Cortex of kidney (tissue), 1 donor: ENCODE results near the gene CLASP1.
"Not testable (repeated sequence)": the region's sequence is repeated elsewhere in the genome, so short reads cannot be mapped to it uniquely, and the experiment has no call there.

ENCODE experiments used
- DNase-seq: peaks from one replicate; lab custom pipeline; 2025; lab: John Stamatoyannopoulos, UW

Gene CLASP1

DNA sequence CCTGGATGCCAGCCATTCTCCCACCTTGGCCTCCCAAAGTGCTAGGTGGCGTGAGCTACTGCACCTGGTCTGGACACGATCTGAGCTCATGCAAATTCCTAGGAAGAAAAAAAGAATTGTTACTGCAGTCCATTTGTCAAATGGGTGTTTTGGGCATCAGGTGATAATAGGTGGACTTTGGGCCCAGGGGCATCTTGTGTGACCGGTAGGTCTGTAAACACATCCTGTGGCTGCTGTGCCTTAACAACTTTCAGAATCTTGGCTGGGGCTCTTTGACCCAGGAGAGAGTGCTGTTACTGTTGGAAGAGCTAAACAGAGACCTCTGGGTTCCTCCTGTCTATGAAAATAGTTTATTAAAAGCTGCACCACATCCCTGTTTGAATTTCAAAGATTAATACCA, 329.3 kb downstream of the CLASP1 start:
- no peak for DNase-seq

DNA sequence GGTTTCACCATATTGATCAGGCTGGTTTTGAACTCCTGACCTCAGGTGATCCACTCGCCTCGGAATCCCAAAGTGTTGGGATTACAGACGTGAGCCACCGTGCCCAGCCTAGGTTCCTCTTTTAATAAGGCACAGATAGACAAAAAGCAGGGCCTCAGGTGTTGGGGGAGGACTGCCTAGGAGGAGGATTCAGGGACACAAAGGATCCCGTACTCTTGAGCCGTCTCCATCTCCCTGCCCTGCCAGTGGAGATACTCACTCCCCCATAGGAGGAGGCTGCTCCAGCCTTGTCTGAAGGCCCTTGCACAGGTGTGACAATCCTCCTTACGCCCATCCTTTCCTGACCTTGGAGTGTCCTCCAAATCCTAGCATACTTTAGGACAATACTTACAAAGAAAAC, 332.3 kb downstream of the CLASP1 start:
- DNase-seq = no peak

DNA sequence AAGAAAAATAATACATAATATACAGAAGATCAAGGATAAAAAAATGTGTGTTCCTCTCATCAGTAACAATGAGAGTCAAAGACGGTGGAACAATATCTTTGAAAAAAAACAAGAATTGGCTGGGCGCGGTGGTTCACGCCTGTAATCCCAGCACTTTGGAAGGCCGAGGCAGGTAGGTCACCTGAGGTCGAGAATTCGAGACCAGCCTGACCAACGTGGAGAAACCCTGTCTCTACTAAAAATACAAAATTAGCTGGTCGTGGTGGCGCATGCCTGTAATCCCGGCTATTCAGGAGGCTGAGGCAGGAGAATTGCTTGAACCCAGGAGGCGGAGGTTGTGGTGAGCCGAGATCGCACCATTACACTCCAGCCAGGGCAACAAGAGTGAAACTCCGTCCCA, 335.6 kb downstream of the CLASP1 start:
- not testable (repeated sequence) for DNase-seq

DNA sequence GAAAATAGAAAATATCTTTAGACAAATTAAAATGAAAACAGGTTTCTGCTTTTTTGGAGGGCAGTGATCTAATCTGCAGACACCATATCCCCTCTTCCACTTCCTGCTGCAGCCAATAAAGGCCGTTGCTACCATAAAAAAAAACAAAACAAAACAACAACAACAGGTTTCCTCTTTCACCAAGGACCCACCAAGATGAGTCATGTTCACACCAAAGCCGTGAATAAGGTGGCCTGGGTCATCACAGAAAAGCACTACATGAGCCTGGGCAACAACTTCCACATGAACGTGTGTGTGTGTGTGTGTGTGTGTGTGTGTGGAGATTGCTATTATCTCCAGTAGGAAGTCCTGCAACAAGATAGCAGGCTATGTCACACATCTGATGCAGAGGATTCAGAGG, 339.5 kb downstream of the CLASP1 start:
- DNase-seq = no peak

DNA sequence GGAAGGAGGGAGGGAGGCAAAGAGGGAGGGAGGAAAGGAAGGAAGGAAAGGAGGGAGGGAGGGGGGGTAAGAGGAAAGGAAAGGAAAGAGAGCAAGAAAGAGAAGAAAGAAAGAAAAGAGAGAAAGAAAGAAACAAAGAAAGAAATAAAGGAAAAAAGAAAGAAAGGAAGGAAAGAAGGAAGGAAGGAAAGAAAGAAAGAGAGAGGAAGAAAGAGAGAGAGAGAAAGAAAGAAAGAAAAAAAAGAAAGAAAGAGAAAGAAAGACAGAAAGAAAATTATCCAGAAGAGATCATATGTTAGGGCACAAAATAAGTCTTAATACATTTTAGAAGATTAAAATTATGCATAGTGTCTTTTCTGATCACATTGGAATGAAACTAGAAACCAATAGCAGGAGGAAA, 339.9 kb downstream of the CLASP1 start:
- no peak for DNase-seq

DNA sequence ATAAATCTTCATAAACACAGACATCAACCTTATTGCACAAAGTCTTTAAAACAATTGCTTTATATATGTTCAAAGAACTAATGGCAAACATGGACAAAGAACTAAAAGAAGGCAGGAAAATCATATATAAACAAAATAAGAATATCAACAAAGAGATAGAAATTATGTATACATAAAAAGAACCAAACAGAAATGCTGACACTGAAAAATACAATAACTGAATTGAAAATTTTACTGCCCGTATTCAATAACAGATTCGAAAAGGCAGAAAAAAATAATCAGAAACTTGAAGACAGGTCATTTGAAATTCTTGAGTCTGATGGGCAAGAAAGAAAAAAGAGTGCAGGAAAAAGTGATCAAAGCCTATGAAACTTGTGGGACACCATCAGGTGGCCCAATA, 342.2 kb downstream of the CLASP1 start:
- no peak for DNase-seq

DNA sequence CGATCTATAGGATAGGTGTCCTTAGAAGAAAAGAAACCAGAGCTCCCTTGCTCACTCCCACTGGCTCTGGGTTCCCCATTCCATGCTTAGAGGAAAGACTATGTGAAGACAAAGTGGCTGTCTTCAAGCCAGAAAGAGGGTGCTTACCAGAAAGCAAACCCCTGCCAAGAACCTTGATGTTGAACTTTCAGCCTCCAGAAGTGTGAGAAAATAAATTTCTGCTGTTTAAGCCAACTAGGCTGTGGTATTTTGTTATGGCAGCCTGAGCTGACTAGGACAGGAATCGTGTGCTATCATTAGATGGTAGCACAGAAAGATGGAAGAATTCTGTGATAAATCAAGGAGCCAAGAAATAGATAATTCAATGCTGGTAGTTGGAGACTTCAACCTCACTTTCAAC, 344.3 kb downstream of the CLASP1 start:
- DNase-seq = no peak

DNA sequence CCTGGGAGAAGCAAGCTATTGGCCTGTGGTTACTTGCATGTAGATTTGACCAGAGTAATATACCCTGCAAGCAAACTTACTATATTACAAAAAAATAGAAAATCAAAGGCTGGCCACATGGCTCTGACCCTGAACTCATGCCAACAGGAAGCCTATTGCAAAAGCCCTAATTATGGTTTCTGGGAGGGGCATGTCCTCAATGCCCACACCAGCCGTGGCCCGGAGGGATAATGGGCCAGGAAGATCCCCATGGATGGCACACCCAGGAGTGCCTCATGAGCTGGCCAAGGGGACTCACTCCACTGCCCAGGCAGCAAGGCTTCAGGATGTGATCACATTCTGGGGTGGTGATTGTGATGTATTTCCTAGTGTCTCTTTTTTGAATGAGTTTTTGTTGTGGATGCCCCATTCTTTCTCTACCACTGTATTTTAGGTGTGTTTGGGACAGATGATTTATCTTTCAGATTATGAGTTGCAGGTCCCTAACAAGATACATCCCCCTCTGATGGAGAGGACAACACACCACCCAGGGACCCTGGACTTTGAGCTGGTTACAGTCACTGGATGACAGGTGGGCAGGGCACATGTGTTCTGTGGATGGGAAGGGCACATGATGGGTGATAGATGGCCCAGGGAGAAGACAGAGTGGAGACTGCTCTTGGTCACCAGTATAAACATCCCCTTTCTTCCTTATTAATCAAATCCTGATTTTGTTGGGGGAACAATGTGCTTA, 345.6 kb downstream of the CLASP1 start:
- no peak for DNase-seq

DNA sequence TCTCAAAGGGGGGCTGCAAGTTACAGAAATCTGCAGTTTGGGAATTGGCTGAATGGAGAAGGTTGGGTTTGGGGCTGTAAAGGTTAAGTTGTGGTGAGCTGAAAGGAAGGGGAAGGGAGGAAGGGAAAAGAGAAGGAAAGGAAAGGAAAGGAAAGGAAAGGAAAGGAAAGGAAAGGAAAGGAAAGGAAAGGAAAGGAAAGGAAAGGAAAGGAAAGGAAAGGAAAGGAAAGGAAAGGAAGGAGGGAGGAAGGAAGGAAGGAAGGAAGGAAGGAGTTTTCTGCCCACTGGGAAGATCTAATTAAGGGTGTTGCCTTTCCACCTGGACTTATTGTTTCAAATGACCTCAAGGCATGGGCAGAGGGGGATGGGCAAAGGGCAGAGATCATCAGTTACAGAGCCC, 348.1 kb downstream of the CLASP1 start:
- DNase-seq = not testable (repeated sequence)

DNA sequence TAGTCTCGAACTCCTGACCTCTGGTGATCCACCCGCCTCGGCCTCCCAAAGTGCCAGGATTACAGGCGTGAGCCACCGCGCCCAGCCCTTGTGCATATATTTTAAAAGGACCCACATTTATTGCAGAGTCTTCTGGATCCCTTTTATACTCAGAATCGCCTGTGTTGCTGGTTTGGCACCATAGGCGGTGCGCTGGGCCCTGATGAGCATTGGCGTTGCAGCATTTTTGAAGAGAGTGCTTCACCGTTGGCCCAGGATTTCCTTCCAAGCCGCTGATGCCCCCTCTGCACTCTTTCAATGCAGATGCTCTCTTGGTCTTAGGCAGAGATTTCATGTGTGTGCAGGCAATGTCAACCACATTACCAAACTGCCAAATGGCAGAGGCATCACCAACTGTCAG, 350.8 kb downstream of the CLASP1 start:
- DNase-seq = no peak

DNA sequence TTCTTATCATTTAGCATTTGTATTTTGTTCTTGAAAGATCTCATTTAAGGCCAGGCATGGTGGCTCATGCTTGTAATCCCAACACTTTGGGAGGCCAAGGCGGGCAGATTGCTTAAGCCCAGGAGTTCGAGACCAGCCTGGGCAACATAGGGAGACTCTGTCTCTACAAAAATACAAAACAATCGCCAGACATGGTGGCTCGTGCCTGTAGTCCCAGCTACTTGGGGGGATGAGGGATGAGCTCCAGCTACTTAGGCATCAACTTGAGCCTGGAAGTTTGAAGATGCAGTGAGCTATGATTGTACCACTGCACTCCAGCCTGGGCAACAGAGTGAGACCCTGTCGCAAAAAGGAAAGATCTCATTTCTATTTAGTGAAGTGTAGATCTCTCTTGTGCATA, 351.4 kb downstream of the CLASP1 start:
- not testable (repeated sequence) for DNase-seq

DNA sequence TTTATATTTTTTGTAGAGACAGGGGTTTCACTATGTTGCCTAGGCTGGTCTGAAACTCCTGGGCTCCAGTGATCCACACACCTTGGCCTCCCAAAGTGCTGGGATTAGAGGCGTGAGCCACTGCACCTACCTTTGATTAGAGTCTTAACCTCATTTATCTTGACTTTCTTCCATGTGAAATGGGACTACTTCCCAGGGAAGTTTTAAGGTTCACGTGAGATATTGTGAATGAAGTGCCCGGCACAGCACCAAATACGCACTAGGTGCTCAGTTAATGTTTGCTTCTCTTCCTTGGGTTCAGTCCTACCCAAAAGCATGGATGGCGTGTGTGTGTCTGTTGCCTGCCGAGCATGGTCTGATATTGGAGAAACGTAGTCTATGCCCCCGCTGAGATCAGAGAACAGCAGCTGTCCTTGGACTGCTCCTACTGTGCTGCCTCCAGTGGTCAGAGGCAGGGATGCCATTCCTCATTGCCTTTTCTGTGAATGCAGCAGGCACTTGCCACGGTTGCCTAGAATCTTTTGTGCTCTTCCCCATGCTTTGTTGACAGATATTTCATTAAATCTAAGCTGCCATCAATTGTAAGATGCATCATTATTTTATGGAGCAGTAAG, 351.9 kb downstream of the CLASP1 start:
- no peak for DNase-seq

DNA sequence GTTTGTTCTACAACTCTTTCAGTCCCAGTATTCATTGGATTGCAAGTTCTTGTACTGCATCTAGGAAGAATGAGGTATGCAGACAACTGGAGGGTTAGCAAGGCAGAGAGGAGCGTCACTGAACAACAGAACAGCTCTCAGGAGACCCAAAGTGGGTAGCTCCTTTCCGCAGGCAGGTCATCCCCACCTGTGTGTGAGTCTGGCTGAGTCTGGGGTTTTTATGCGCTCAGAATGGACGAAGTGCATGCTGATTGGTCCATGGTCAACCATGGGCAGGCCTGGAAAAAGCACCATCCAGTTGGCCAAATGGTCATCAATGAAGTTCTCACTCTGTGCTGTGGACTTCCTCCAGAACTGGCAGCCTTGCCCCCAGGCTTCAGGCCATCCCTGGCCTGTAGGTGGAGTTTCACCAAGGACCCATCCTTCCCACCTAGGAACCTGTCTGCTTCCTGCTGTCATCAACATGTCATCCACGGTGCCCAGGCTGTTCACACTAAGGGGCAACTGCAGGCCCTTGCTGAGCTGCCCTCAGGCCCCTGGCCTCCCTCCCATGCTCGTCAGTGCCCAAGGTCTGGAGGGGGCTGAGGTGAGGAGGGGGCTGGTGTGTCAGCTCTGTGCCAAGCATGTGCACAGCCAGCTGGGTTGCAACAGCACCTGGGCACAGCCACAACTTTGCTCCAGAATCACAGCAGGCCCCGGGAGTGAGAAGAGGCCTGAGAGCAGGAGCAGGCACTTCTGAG, 353.2 kb downstream of the CLASP1 start:
- DNase-seq = no peak

DNA sequence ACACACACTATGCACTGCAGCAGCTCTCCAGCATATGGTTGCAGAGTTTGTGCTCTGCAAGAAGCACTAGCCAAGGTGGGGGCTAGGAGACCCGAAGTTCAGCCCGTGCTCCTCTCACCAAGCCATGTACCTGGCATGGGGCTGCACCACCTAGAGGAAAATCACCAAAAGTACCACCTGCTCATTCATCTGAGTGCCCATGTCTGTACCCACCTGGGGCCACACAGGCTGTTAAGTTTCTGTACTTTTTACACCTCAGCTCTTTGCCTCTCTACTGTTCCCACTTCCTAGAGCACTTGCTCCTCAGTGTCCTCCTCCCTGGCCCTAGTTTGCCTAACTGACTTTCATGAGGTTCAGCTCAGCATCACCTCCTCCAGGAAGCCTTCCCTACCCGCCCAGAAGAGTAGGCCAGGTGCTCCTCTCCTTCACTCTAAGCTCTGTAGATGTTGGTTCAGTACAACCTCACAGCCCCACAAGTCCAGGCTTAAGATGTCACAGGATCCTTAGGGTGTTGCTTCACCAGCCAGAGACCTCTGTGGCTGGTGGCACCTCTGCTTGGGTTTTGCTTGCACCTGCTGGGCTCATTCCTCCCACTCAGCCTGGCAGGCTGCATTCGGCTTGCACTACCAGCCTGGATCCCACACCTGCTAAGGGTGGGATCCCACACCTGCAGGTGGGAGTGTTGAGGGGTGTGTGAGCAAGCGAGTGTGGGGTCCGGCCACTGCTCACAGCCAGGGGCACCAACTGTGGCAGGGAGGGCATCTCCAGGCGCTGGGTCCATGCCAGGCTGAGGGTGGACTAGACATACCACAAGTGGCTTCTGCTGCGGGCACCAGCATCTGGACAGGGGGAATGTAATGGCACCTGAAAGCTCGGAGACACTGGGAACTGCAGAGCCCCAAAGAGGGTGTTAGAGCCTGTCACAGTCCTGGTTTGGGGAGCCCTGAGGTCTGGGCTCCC, 354.1 kb downstream of the CLASP1 start:
- DNase-seq = no peak

DNA sequence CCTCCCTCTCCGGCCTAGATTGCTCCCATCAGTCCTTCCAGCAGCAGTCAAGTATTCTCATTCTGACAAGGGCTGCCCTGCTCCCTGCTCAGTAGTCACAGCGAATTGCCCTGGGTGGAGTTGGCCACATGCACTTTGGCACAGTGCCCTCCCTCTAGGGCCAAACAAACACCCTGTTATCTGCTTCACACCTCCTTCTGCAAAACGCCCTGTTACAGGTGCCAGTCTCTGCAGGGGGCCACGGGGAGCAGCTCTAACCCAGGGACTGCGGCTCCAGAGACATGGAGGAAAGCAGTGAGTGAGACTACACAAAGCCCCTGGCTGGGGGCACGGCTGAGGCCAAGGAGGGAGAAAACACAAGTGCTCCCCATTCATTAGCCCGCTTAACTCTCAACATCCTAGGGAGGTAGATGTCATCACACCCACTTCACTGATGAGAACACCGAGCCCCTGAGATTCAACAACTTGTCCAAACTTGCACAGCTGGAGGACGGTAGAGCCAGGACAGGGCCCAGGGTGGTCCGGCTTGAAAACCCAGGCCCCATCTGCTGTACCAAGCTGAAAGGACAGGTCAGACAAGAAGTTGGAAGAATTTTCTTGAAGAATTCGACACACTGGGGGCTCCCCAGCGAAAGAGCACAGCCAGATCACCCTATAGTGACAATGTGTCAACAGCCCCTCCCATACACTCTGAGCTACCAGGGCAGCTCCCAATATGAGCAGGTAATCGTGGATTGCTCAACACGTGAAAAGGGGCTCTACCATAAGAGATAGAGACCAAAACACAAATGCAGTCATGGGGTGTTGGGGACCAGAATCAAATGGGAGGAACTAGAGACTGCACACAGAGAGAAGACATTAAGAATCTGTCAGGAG, 355.6 kb downstream of the CLASP1 start:
- no peak for DNase-seq

DNA sequence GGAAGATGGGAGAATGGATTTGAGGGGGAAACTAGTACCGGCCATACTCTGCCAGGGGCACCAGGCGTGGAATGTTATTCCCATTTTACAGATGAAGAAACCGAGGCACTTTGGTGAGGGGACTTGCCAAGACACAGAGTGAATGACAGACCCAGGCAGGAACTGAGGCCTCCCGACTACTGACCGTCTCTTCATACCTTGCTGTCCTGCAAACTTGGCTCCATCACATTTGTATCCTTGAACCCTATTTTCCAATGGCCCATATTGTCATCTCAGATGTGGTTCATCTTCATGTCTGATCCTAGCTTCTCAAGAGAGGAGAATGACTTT, 358.0 kb downstream of the CLASP1 start:
- no peak for DNase-seq

DNA sequence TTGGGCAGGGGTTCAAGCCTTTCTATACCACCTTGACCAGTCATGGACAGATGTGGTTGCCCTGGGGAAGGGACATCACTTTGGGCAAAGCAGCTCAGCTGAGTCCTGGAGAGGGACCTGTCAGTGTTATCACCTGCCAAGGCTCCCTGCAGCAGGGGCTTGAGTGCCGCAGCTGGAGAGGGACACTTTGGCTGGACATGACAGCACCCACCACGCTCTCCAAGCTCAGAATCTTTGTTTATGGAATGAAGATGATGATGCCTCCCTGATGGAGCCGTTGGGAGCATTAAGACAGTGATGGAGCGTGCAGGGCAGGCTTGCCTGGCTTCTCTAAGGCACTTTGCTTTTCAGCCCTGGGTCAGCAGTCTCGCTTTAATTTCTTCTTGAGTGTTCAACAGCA, 360.0 kb downstream of the CLASP1 start:
- no peak for DNase-seq

DNA sequence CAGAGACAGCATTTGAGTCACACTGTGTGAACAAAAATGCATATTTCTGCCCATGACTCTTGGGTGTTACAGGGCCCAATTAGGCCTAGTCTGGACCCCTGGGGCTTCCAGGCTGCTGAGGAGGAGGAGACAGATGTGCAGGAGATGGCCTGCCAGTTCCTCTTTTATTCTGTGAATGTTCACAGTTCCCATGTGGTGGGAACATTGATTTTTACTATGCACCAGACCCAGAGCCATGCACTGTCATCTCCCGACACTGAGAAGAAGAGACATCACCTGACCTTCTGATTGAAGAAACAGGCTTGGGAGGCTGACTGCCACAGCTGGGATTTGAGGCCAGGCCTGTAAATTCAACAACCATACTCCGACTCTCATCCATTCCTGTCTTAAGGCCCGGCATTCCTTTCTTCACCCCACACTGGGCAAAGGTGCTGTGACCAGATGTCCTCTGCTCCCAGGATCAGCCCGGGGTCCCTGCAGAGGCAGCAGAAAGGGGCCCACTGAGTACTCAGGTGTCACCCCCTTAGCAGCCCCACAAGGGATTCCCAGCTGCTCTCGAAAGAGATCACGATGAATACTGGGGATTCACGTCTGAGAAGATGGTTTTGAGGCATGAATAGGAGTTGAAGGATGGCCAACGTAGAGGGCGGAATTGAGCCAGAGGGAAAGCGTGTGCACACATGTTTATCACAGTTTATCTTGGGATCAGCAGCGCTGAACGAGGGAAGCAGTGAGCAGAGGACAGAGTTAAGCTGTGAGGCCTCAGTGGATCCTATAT, 360.6 kb downstream of the CLASP1 start:
- DNase-seq = no peak

DNA sequence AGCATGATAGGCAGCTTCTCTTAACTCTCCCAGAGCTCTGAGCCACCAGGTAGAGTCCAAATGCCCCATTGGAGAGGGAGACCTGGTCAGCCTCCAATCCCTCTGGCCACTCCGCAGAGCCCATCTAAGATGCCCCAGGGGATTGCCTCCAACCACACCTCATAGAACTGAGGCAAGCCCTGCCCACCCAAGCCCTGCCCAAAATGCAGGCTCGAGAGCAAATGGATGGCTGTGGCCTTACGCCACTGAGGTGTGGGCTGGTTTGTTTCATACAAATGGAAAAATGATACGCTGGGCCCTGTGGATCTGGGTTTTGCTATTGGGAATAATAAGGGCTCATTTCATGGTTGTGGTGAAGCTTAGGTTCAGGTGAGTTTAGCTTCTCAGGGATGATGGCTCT, 361.3 kb downstream of the CLASP1 start:
- no peak for DNase-seq
